Activated CD8-positive, alpha-beta memory T cell treated with anti-CD3 and anti-CD28 coated beads for 1 hour (primary cell): ENCODE data around the gene RECQL.
"Not testable (repeated sequence)": the region's sequence is repeated elsewhere in the genome, so short reads cannot be mapped to it uniquely, and the experiment has no call there.

Source experiments
- DNase-seq, 2 donors: peaks; one replicate each; pipeline ENCODE4 v3.0.0-alpha.2; 2020; ENCODE audit warnings: low read depth in 1 of 2; ENCODE audit errors: extremely low read depth in 1 of 2

The RECQL gene

GRCh38 chr12:21433525-21433924, 67.9 kb downstream of the RECQL start:
- DNase-seq: no peak

- DNase-seq: no peak
Observed at GRCh38 chr12:21429994-21430393, 71.4 kb downstream of the RECQL start.

GRCh38 chr12:21428241-21428640, 73.2 kb downstream of the RECQL start:
- DNase-seq: no peak

- DNase-seq: not testable (repeated sequence)
Observed at GRCh38 chr12:21419009-21419699, 82.3 kb downstream of the RECQL start.
